Stimulated activated CD8-positive, alpha-beta memory T cell treated with anti-CD3 and anti-CD28 coated beads, Interleukin-4, amount 100 ng/mL, for 24 hours (primary cell): ENCODE measurements around the gene ANKRD65.

ENCODE experiments used
- DNase-seq: peaks from one replicate; pipeline ENCODE4 v3.0.0-alpha.2; 2020; ENCODE audit warnings: low read depth

The ANKRD65 gene

GRCh38 chr1:1441002-1441888 is 20.2 kb upstream of the ANKRD65 start:
- DNase-seq, result peak; percentile 53

- no peak for DNase-seq
Observed at GRCh38 chr1:1440262-1441001, 19.4 kb upstream of the ANKRD65 start.

GRCh38 chr1:1439546-1440261 is 18.6 kb upstream of the ANKRD65 start:
- no peak for DNase-seq

GRCh38 chr1:1438531-1439381 is 17.7 kb upstream of the ANKRD65 start:
- DNase-seq, result no peak

- no peak for DNase-seq
Observed at GRCh38 chr1:1437904-1438376, 16.9 kb upstream of the ANKRD65 start.

GRCh38 chr1:1437033-1437903 is 16.2 kb upstream of the ANKRD65 start:
- DNase-seq, result no peak

GRCh38 chr1:1436630-1437032 is 15.6 kb upstream of the ANKRD65 start:
- no peak for DNase-seq

- no peak for DNase-seq
Observed at GRCh38 chr1:1435911-1436629, 15.0 kb upstream of the ANKRD65 start.

- peak; percentile 50 for DNase-seq
Observed at GRCh38 chr1:1435106-1435903, 14.2 kb upstream of the ANKRD65 start, which contains the start of gene VWA1. Gene VWA1 (plus strand): TSS chr1:1435690. CDS start chr1:1435749, 59 bp downstream.

GRCh38 chr1:1434824-1435105 is 13.7 kb upstream of the ANKRD65 start:
- DNase-seq, result no peak

- DNase-seq, result no peak
Observed at GRCh38 chr1:1434131-1434823, 13.2 kb upstream of the ANKRD65 start.

- peak; percentile 39 for DNase-seq
Observed at GRCh38 chr1:1433804-1434130, 12.7 kb upstream of the ANKRD65 start.

- no peak for DNase-seq
Observed at GRCh38 chr1:1432951-1433803, 12.1 kb upstream of the ANKRD65 start.

GRCh38 chr1:1432274-1432950 is 11.3 kb upstream of the ANKRD65 start:
- no peak for DNase-seq

GRCh38 chr1:1431845-1432273 is 10.8 kb upstream of the ANKRD65 start:
- no peak for DNase-seq

GRCh38 chr1:1430992-1431844 is 10.1 kb upstream of the ANKRD65 start:
- no peak for DNase-seq
